GM19467 (cell line): Measurements from ENCODE around the gene PIK3R3.

Experiments used
- ATAC-seq: cut with Tn5 transposase; IDR thresholded peaks from one replicate; pipeline ENCODE4 v1.9.1; 2021; ENCODE audit warnings: mild to moderate bottlenecking, moderate library complexity; ENCODE audit not compliant: unreplicated experiment

Gene PIK3R3

DNA sequence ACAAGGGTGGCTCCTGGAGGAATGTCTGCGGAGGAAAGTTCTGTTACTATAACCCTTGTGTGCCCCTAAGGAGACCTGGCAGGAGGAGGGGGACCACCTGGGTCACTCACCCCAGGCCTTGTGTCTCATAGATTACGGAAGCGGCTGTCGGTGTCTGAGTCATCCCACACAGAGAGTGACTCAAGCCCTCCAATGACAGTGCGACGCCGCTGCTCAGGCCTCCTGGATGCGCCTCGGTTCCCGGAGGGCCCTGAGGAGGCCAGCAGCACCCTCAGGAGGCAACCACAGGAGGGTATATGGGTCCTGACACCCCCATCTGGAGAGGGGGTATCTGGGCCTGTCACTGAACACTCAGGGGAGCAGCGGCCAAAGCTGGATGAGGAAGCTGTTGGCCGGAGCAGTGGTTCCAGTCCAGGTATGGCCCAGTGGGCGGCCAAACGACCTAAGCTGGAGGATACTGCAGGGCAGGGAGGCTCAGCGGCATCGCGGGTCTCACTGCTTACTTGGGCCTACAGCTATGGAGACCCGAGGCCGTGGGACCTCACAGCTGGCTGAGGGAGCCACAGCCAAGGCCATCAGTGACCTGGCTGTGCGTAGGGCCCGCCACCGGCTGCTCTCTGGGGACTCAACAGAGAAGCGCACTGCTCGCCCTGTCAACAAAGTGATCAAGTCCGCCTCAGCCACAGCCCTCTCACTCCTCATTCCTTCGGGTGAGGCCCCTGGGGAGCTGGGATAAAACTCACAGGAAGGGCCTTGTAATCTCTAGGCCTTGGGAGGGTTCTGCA is 101.4 kb downstream of the PIK3R3 start:
- ATAC-seq: no peak

DNA sequence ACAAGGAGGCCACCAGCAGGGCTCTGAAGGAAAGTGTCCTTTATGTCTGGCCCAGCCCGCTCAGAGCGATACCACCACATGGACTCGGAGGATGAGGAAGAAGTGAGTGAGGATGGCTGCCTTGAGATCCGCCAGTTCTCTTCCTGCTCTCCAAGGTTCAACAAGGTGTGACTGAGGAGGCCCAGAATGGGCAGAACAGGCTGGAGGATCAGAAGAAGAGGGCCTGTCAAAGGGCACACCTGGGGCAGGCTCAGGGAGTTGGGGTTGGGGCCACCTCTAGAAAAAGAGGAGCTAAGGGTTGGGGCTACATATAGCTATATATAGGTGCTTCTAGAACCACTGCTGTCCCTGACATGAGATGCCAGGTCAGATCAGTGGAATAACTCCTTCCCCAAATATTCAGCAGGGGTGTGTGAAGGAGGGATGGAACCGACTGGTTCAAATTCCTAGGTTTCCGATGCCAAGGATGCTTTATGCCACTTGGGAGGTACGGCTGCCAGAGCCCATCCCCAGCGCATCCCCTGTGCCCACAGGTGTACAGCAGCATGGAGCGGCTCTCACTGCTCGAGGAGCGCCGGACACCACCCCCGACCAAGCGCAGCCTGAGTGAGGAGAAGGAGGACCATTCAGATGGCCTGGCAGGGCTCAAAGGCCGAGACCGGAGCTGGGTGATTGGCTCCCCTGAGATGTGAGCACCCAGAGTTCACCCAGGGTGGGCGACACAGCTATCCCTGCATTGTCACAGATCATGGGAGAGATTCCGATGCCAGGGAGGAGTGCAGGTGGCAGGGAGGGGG is 102.2 kb downstream of the PIK3R3 start:
- ATAC-seq: no peak

- ATAC-seq: no peak
Measured at GRCh38 chr1:46027788-46028573, 104.4 kb downstream of the PIK3R3 start.

DNA sequence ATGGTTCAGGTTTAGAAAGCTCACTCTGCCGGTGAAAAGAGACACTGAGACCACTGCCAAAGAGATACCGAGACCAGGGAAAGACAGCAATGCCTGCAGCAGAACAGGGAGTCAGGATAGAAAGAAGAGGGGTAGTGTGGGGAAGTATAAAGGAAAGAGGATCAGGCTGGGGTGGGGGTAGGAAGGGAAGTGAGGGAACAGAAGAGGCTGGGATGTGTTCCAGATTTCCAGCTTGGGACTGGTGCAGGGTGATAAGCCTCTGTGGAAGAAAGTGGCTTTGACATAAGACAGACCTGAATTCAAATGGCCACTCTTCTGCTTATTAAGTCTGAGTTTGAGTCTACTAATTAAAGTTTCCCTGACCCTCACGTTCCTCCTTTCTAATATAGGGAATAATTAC is 105.9 kb downstream of the PIK3R3 start:
- no peak for ATAC-seq

DNA sequence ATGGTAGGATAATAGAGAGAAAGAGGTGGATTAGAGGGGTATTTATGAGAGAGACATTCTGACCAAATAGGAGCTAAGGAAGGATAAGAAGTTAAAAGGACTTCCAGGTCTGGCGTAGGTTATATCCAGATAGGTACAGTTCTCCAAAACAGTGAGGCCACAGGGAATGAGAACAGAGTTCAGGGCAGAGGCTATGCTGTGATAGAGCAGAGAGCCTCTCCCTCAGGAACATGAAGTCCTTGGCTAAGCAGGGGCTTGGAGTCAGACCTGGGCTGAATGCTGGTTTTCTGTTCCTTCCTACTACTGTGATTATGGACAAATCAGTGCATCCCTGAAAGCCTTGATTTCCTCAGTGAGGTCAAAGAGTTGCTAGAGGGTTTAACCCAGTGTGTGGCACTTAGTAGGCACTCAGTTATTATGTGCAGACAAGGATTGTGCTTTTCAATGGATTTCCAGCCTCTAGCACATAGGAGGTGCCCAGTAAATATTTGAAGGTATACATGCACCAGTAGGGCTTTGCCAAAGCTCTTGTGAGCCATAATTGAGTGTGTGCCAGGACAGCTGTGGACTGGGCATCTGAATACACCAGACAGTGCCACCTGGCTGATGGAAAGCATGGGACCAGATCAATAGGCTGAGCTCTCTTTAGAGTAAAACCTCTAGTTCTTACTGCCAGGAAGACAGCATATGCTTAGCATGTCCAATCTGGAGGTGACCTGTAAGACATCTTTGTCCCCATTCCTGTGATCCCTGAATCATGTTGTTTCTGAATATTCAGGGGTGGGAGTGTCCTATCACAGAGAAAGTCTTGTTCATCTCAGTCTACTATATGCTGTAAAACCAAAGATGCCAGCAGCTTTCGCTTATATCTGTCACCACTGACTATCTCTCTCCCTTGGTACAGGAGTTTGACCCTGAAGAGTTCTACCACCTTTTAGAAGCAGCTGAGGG is 111.1 kb downstream of the PIK3R3 start:
- no peak for ATAC-seq

- ATAC-seq: no peak
Measured at GRCh38 chr1:46020010-46020409, 112.4 kb downstream of the PIK3R3 start.

- no peak for ATAC-seq
Measured at GRCh38 chr1:46019348-46019747, 113.1 kb downstream of the PIK3R3 start.

GRCh38 chr1:46017876-46018503 is 114.4 kb downstream of the PIK3R3 start:
- ATAC-seq: no peak

- ATAC-seq: no peak
Measured at GRCh38 chr1:46013581-46013980, 118.8 kb downstream of the PIK3R3 start.

- no peak for ATAC-seq
Measured at GRCh38 chr1:46012236-46012635, 120.2 kb downstream of the PIK3R3 start.

DNA sequence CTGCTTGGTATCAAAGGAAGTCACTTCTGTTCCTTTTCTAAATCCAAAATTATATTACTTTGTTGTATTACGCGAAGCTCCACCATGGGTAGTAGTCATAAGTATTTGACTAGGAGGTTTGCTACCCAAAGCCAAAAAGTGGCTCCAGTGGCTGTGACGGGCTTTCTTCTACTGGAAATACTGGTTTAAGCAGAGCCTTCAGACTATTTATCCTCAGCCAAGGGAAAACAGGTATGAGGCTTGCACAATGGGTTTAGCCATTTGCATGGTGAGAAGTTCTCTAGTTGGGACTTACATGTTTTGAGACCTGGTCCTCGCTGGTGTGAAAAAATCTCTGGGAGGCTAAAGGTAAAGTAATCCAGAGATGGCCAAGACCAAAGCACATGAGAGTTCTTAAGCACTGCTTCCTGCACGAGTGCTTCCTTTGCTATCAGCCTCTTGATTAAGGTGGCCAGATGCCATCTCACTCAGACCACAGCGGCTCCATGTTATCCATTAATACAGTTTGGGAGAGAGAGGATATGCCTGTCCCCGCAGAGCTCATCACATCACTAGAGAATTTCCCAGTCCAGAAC is 121.2 kb downstream of the PIK3R3 start:
- no peak for ATAC-seq

- ATAC-seq: no peak
Measured at GRCh38 chr1:46010611-46011010, 121.8 kb downstream of the PIK3R3 start.

DNA sequence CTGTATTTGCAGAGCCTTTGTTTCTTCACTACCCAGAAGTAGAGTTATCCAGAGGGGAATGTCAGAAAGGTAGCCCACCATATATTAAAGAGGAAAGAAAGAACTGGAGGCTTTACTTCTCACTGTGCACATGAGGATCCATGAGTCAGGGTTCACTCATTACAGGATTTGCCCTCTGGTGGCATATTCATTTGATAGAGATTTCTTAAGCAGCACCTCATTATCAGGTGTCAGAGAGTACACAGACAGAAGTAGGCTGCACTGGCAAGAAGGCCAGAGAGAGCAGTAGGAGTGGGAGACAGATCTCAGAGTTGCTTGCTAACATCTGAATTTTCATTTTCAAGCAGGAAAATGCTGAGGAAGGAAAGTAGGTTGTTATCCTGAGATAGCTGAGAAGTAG is 123.8 kb downstream of the PIK3R3 start:
- ATAC-seq: no peak

DNA sequence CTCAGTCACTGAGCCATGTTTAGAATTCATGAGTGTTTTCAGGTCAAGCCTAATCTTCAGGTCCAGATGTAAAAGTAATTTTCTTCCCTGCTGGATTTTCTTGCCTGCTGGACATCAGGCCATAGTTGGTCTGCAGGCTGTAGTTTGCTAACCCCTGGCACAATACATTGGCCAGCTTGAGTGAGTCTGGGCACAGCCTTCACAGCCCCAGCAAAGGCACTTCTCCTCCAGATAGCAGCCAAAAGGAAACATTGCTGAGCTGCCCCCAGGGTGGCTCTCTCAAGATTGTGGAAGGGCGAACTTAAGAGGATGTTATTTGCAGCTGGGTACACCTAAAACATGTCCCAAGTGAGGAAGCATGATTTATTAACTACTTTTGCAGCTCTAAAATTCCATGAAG is 126.8 kb downstream of the PIK3R3 start:
- ATAC-seq: no peak

DNA sequence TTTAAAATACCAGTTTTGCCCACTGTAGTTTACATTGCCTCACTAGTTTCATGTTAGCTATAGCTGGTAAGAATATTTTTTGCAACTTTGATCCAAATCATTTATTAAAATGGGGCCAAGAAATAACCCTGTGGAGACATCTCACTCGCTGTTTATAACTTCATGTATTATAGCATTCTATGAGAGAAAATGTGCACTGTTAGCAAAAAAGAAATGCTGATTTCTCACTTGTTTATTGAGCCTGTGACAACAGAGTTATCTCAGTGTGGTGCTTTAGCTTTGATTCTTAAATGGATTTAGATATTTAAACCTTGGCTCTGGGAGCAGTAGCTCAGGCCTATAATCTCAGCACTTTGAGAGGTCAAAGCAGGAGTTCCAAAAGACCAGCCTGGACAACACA is 127.9 kb downstream of the PIK3R3 start:
- no peak for ATAC-seq

- no peak for ATAC-seq
Measured at GRCh38 chr1:46003315-46003714, 129.1 kb downstream of the PIK3R3 start.

GRCh38 chr1:46002551-46003150 is 129.8 kb downstream of the PIK3R3 start:
- ATAC-seq: no peak

- ATAC-seq: no peak
Measured at GRCh38 chr1:46001081-46001785, 131.2 kb downstream of the PIK3R3 start.

DNA sequence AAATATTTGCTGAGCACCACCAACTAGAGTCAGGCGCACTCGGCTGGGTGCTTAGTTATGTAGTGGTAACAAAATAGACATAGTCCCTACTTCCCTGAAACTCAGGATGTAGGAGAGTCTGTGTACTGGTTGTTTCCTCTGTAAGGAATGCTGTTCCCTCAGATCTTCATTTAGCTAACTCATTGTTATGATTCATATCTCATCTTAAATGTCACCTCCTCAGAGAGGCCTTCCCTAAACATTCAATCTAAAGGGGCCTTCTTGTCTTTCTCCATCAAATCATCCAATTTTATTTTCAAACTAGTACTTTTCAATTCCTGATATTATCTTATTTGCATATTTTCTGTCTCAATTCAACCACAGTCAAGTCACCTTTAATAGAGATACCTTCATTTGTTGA is 132.9 kb downstream of the PIK3R3 start:
- ATAC-seq: no peak
